ENCODE results near the gene CDH16.

CDH16 gene

DNA sequence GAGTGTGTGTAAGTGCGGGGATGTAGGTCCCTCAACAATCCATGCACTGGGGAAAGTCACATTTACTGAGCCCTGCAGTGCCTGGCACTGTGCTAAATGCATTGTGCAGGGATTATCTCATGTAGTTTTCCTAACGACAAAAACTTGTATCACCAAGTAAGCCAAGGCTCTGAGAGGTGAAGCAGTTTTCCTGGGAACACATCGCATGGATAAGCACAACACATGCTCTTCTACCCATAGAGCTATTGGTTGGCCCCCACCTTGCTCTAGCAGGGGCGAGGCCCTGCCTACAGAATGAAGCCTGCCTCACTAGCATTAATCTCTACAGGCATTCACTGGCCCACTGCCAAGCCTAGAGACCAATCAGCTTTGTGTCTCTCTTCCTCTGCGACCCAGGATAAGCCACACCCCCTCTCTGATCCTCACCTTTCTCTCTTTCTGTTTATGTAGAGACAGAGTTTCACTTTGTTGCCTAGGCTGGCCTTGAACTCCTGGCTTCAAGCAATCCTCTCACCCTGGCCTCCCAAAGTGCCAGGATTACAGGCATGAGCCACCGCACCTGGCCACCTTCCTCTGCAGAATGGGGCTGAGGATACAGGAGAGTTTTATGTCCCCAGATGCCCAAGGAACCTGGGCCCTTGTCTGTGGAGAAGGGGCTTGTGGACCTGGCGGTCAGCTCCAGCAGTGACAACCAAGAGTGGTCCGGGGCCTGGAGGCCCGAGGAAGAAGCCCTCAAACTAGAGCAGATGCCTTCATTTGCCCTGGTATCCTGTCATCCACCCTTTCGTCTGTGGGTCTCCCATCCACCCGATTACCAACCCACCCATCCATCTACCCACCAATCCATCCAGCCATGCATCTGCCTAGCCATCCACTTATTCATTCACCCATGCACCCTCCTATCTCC is 12.8 kb downstream of the CDH16 start (continued):
- TF ChIP-seq ZBTB26 (tag by site-specific recombination; optimal IDR thresholded peaks at IDR 0.05) = no peak
- TF ChIP-seq ZSCAN23 (tag by site-specific recombination; IDR thresholded peaks at IDR 0.05) = no peak
- no peak for TF ChIP-seq ZNF175 (tag by site-specific recombination; IDR thresholded peaks at IDR 0.05)
- TF ChIP-seq ZNF530 (tag by site-specific recombination; IDR thresholded peaks at IDR 0.05; ENCODE audit: low read depth) = no peak
- TF ChIP-seq, protein P1, sequence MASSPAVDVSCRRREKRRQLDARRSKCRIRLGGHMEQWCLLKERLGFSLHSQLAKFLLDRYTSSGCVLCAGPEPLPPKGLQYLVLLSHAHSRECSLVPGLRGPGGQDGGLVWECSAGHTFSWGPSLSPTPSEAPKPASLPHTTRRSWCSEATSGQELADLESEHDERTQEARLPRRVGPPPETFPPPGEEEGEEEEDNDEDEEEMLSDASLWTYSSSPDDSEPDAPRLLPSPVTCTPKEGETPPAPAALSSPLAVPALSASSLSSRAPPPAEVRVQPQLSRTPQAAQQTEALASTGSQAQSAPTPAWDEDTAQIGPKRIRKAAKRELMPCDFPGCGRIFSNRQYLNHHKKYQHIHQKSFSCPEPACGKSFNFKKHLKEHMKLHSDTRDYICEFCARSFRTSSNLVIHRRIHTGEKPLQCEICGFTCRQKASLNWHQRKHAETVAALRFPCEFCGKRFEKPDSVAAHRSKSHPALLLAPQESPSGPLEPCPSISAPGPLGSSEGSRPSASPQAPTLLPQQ (tag by site-specific recombination; IDR thresholded peaks at IDR 0.05) = no peak
- TF ChIP-seq ZNF660 (tag by site-specific recombination; IDR thresholded peaks at IDR 0.05) = 0 out of 2 replicates have a peak, but pooled peaks have one; percentile 12
- TF ChIP-seq ZNF169 (tag by site-specific recombination; IDR thresholded peaks at IDR 0.05) = no peak
- no peak for TF ChIP-seq ZNF549 (tag by site-specific recombination; IDR thresholded peaks at IDR 0.05)
- no peak for TF ChIP-seq ZFP3 (tag by site-specific recombination; IDR thresholded peaks at IDR 0.05; ENCODE audit: low read depth)
- TF ChIP-seq ZNF561 (tag by site-specific recombination; IDR thresholded peaks at IDR 0.05; ENCODE audit: borderline replicate concordance) = peak; percentile 88
- no peak for TF ChIP-seq MZF1 (tag by site-specific recombination; IDR thresholded peaks at IDR 0.05; ENCODE audit: borderline replicate concordance)
- no peak for TF ChIP-seq BCL11A (tag by site-specific recombination; IDR thresholded peaks at IDR 0.05; ENCODE audit: low read depth)
- TF ChIP-seq KLF8 (tag by site-specific recombination; IDR thresholded peaks at IDR 0.05) = no peak
- no peak for TF ChIP-seq ZNF701 (tag by site-specific recombination; IDR thresholded peaks at IDR 0.05)
- TF ChIP-seq KLF1 (tag by site-specific recombination; IDR thresholded peaks at IDR 0.05) = 0 out of 2 replicates have a peak, but pooled peaks have one; percentile 9
- TF ChIP-seq ZNF510 (tag by site-specific recombination; IDR thresholded peaks at IDR 0.05; ENCODE audit: insufficient replicate concordance) = no peak
- TF ChIP-seq KLF7 (tag by site-specific recombination; IDR thresholded peaks at IDR 0.05; ENCODE audit: borderline replicate concordance) = no peak
- 0 out of 2 replicates have a peak, but pooled peaks have one; percentile 48 for TF ChIP-seq ZNF341 (tag by site-specific recombination; IDR thresholded peaks at IDR 0.05; ENCODE audit: low read depth)
- TF ChIP-seq ZBTB17 (tag by site-specific recombination; IDR thresholded peaks at IDR 0.05) = peak; percentile 48
- no peak for TF ChIP-seq ZNF404 (tag by site-specific recombination; IDR thresholded peaks at IDR 0.05)
- TF ChIP-seq KLF9 (tag by site-specific recombination; IDR thresholded peaks at IDR 0.05; ENCODE audit: low read depth) = peak; percentile 44; the same call in 1 of the 2 replicates
- no peak for TF ChIP-seq ZNF37A (tag by site-specific recombination; IDR thresholded peaks at IDR 0.05)

DNA sequence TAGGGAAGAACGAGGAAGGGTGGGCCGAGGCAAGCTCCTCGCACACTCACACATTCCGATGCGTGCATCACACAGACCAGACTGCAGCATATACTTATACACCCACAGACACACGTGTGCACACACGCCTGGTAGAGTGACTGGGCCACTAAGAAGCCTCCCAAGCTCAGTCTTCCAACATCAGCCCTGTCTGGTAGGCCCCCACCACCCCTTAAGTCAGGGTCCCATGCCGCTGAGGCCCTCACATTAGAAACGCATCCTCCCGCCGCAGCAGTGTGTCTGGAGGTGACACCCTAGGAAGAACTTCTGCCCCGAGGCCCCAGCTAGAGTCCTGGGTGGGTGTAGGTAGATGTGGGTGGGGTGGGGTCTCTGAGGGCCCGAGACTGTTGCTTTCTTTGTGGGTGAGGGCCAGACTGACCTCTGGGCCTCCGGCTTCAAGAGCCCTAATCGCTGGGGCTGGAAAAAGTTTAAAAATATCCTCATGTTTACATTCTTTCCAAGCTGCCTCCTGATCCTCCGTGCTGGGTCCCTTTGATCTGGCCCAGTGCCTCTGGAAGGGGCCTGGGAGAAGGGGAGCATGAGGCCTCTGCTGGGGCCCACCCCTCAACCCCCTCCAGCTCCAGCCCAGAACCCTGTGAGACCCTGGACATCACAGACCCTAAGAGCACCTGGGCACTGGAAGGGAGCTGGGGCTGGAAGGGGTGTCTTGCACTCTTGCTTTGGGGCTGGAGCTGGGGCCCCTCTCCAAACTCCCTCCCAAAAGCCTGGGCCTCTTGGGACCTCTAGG is 13.6 kb downstream of the CDH16 start:
- no peaks in the 10 kb centered on the region for H3K9me3 ChIP-seq (ENCODE audit: control insufficient read depth, insufficient read depth, low read depth, low read length)
- peaks cover 13% of the 10 kb centered on the region for H3K4me1 ChIP-seq (ENCODE audit: control insufficient read depth, insufficient read depth, low read length)
- H3K36me3 ChIP-seq (ENCODE audit: control insufficient read depth in 2 of 2, insufficient read depth in 1 of 2, low read length in 2 of 2) = no peaks in the 10 kb centered on the region
- H3K27ac ChIP-seq (ENCODE audit: extremely low read depth, low read depth, low read length) = peak overlapping the region; percentile 69
- no peak overlapping the region for H3K4me3 ChIP-seq (ENCODE audit: low read depth, low read length)
- TF ChIP-seq ZBTB20 (tag by site-specific recombination; IDR thresholded peaks at IDR 0.05) (no peak), BCL6B (tag by site-specific recombination; IDR thresholded peaks at IDR 0.05) (no peak), ZNF707 (tag by site-specific recombination; IDR thresholded peaks at IDR 0.05) (no peak), ZNF23 (tag by site-specific recombination; IDR thresholded peaks at IDR 0.05; ENCODE audit: borderline replicate concordance) (no peak), ZFHX2 (tag by site-specific recombination; conservative IDR thresholded peaks at IDR 0.05) (peak; percentile 28; the same call in 1 of the 2 replicates), BCL11B (tag by site-specific recombination; IDR thresholded peaks at IDR 0.05; ENCODE audit: low read depth) (no peak), ZNF530 (tag by site-specific recombination; IDR thresholded peaks at IDR 0.05; ENCODE audit: low read depth) (no peak)
- TF ChIP-seq, protein P1 (tag by site-specific recombination; IDR thresholded peaks at IDR 0.05) = 0 out of 2 replicates have a peak, but pooled peaks have one; percentile 52
- ChIA-PET CTCF (interaction anchor here (0.5 to 17.9 kb wide), 8 partner anchors 10 to 255 kb away, joined by 3 to 268 read pairs (median 4); partner anchors contain the start of genes CDH16, CES3, FBXL8 and RRAD), POLR2A (interaction anchor here (0.7 to 1.9 kb wide), 5 partner anchors 9 to 24 kb away, joined by 3 to 6 read pairs (median 5); partner anchors contain the start of gene CDH16)

All from HEK293 (cell line).